GM21737 (cell line): ENCODE measurements around the gene CCL11.

ENCODE experiments used
- ATAC-seq: cut with Tn5 transposase; IDR thresholded peaks from one replicate; pipeline ENCODE4 v1.9.1; 2021; ENCODE audit warnings: mild to moderate bottlenecking, moderate library complexity; ENCODE audit not compliant: unreplicated experiment

Gene CCL11

GRCh38 chr17:34285286-34285792, at the start of gene CCL11:
CCL11 (plus strand) TSS chr17:34285742; CDS start chr17:34285809, 67 bp downstream.
- no peak for ATAC-seq

GRCh38 chr17:34236281-34236892, 49.2 kb upstream of the CCL11 start:
- no peak for ATAC-seq

- ATAC-seq: no peak
Observed at GRCh38 chr17:34237458-34237857, 48.1 kb upstream of the CCL11 start.

- no peak for ATAC-seq
Observed at GRCh38 chr17:34241062-34241461, 44.5 kb upstream of the CCL11 start.

- ATAC-seq: no peak
Observed at GRCh38 chr17:34242587-34243363, 42.8 kb upstream of the CCL11 start.

GRCh38 chr17:34243364-34244320, 41.9 kb upstream of the CCL11 start:
- ATAC-seq: no peak

GRCh38 chr17:34245351-34245905, 40.1 kb upstream of the CCL11 start:
- ATAC-seq: no peak

- ATAC-seq: no peak
Observed at GRCh38 chr17:34246446-34246845, 39.1 kb upstream of the CCL11 start.

GRCh38 chr17:34246881-34247280, 38.7 kb upstream of the CCL11 start:
- ATAC-seq: no peak

- no peak for ATAC-seq
Observed at GRCh38 chr17:34248511-34249024, 37.0 kb upstream of the CCL11 start.

- ATAC-seq: no peak
Observed at GRCh38 chr17:34249061-34249460, 36.5 kb upstream of the CCL11 start.

GRCh38 chr17:34249478-34249877, 36.1 kb upstream of the CCL11 start:
- ATAC-seq: no peak

- no peak for ATAC-seq
Observed at GRCh38 chr17:34251186-34251585, 34.4 kb upstream of the CCL11 start.

- ATAC-seq: no peak
Observed at GRCh38 chr17:34252095-34252443, 33.5 kb upstream of the CCL11 start.

- no peak for ATAC-seq
Observed at GRCh38 chr17:34252444-34253138, 33.0 kb upstream of the CCL11 start.

GRCh38 chr17:34253139-34253525, 32.4 kb upstream of the CCL11 start:
- no peak for ATAC-seq

- ATAC-seq: no peak
Observed at GRCh38 chr17:34254146-34254545, 31.4 kb upstream of the CCL11 start.

- no peak for ATAC-seq
Observed at GRCh38 chr17:34254651-34255380, 30.7 kb upstream of the CCL11 start, which contains the start of gene CCL2. CCL2 (plus strand) TSS chr17:34255285; CDS start chr17:34255350, 65 bp downstream.

- no peak for ATAC-seq
Observed at GRCh38 chr17:34255381-34255732, 30.2 kb upstream of the CCL11 start.
